GM19043 (cell line): ENCODE measurements around the gene HOOK1.
"Not testable (repeated sequence)": the region's sequence is repeated elsewhere in the genome, so short reads cannot be mapped to it uniquely, and the experiment has no call there.

ENCODE experiments used
- ATAC-seq: cut with Tn5 transposase; IDR thresholded peaks from one replicate; pipeline ENCODE4 v1.9.1; 2021; ENCODE audit warnings: low read depth; ENCODE audit not compliant: unreplicated experiment

The HOOK1 gene

DNA sequence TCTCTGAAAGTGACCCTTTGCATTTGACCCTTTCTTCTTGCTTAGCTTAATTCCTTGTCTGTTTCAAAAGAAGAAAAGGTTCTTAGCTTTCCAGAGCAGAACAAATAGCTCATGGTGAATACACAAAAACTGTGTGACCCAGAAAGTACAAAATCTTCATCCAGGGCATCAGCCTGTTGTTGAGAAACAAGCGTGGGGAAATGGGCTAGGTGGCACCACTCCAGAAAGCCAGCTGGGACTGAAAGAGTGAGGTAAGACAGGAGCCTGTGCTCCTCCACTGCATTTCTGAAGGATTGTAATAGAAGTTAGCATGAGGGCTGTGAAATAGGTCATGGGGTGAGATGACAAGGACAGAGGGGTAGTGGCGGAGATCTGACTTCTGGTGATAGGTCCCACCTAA lies 66.0 kb downstream of the HOOK1 start:
- ATAC-seq, result no peak

- ATAC-seq, result no peak
These were observed 70.5 kb downstream of the HOOK1 start for GRCh38 chr1:59885160-59885832.

- no peak for ATAC-seq
These were observed 78.4 kb downstream of the HOOK1 start for GRCh38 chr1:59892841-59893811.

DNA sequence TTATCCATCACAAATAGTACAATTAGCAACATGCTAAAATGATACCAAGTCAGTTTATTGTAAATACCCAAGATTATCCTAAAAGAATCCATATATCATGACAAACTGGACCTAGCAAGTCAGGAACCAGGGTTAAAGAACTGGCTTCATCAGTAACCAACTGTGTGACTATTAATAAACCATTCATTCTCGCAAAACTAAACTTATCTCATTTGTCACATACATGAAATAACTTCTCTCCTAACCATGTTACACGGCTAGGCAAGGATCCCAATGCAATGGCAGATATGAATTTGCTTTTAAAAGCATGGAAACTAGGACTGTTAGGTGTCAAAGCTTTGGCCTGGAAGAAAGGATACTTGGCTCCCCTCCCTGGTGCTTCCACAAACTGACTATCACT lies 82.4 kb downstream of the HOOK1 start:
- no peak for ATAC-seq

DNA sequence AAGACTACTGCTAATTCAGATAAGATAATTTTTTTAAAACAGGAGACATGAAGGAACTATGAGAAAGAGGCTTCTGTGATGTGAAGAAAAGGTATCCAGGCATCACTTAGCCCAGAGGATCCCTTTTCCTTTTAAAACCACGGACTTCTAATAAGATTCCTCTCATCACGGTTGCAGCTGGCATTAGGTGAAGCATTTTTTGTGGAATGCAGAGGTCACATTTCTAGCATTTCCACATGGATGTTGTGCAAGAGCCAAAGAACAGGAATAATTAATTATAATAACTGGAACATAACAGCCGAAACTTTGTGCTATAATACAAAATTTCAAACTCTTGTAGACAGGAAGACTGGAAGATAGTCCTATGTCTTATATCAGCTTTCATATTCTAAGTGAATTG lies 84.2 kb downstream of the HOOK1 start:
- ATAC-seq, result no peak

GRCh38 chr1:59900640-59901039 lies 85.9 kb downstream of the HOOK1 start:
- ATAC-seq, result no peak

DNA sequence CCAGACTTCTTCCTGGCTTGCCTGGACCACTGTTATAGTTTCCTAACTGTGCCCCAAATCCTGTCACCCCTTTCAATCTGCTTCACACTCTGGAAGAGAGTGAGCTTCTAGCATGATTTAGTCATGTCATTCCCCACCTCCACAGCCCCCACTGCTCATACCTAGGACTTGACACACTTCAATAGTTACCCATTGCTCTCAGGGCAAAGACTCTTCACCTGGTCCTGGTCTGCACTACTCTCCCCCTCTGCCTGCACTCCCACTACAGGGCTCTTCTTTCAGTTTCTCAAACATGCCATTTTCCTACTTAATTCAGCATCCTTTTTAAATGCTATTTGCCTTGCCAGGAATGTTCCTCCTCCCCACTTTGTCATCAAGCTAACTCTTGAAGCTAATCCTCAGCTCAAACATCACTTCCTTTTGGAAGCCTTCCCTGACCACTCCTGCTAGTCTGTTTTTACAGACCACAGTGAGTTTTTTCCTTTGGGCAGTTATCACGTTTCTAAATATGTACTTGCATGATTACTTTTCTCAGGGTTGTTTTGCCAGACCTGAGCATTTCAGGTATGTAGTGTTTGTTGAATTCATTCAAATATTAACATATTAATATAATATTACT lies 87.1 kb downstream of the HOOK1 start:
- no peak for ATAC-seq

- peak; percentile 79 for ATAC-seq
These were observed 88.5 kb downstream of the HOOK1 start for GRCh38 chr1:59903141-59903754.

- ATAC-seq, result no peak
These were observed 92.2 kb downstream of the HOOK1 start for GRCh38 chr1:59906931-59907330.

GRCh38 chr1:59908084-59908483 lies 93.3 kb downstream of the HOOK1 start:
- no peak for ATAC-seq

DNA sequence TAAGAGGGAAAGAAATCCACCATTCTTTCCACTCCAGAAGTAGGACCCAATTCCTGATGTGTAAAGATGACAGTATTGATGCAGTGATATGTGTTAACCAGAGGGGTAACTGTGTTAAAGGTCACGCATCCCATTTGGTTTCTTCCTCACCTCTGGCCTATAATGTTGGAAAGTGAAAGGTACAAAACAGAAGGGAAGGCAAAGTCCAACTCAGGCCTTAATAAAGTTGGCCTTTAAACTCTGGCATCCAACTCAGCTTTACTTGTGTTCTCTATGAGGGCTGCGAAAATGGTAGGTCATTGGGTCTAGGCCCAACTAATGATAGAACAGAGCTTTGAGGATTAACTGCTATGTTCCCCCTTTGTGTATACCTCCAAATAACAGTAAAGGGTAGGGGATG lies 93.9 kb downstream of the HOOK1 start:
- ATAC-seq, result no peak

DNA sequence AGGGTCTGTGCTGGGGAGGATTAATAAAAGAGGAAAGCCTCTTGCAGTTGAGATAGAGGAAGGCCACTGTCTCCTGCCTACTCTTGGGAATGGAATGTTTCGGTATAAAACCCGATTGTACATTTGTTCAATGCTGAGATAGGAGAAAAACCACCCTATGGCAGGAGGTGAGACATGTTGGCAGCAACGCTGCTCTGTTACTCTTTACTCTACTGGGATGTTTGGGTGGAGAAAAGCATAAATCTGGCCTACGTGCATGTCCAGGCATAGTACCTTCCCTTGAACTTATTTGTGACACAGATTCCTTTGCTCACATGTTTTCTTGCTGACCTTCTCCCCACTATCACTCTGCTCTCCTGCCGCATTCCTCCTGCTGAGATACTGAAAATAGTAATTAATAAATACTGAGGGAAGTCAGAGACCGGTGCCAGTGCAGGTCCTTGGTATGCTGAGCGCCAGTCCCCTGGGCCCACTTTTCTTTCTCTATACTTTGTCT lies 100.1 kb downstream of the HOOK1 start:
- ATAC-seq, result not testable (repeated sequence)

DNA sequence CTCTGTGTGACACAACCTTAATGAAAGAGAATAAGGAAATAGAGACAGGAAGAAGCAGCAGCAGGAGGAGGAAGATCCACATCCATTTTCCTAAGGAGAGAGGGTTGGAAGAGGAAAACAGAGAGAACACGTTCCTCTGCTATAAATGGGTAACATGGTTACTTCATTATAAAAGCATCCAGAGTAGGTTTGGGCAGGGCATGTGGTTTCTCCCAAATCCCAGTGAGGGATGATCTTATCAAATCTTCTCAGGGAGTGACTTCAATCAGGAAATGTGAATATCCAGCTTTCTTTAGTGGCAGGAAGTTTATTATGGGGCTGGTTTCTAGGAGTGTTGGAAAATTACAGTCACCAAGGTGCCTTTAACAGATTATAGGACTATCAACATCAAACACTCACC lies 100.8 kb downstream of the HOOK1 start:
- ATAC-seq, result no peak

- no peak for ATAC-seq
These were observed 102.5 kb downstream of the HOOK1 start for GRCh38 chr1:59917026-59917784.

- ATAC-seq, result no peak
These were observed 103.0 kb downstream of the HOOK1 start for GRCh38 chr1:59917785-59918180.

DNA sequence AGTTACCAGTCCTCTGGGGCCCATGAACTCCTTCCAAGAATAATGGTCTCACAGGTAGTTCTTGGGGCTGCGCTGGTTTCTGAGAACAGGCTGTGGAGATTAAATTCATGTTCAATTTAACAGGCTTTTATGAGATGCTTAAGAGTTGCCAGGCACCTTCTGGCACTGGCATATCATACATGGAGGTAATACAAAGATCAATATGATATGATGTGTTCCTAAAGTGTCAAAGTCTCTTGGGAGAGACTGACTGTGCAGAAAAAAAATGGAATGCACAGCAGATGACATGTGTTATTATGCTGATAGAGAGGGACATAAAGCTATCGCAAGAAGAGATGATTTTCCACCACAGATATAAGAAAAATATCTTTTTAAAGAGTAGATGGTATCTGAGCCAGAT lies 105.0 kb downstream of the HOOK1 start:
- ATAC-seq, result no peak

- not testable (repeated sequence) for ATAC-seq
These were observed 106.6 kb downstream of the HOOK1 start for GRCh38 chr1:59921258-59921899.

DNA sequence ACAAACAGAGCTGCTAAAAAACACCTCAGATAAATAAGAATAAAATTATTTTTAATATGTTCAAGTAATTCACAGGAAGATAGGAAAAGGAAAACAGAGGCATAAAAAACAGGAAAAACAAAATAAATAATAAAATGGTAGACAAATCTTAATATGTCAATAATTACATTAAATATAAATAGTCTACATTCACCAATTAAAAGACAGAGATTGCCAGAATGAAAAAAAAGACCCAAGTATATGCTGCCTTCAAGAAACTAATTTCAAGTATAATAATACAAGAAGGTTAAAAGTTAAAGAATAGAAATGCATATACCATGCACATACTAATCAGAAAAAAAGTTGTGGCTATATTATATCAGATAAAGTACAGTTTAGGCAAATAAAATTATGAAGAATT lies 109.9 kb downstream of the HOOK1 start:
- ATAC-seq, result no peak
